ENCODE data around the gene TCAIM. TPM values are rescaled to one million over a fixed set of nuclear protein-coding genes. Genes with fewer than 3 reads are reported as not detected.

TCAIM gene
- polyA plus RNA-seq, 1 donor from 2014 or later = 38.1 TPM

GRCh38 chr3:44455318-44455717 is 116.8 kb downstream of the TCAIM start:
- Histone ChIP-seq H3K27ac (ENCODE audit: low read length) (no peak overlapping the region), H3F3A (ENCODE audit: insufficient read depth, low read length, poor library complexity, severe bottlenecking) (no peaks in the 10 kb centered on the region), H3K36me3 (ENCODE audit: insufficient read depth, low read length) (peaks cover 14% of the 10 kb centered on the region), H3K9me3 (ENCODE audit: low read length) (no peaks in the 10 kb centered on the region), H3K9me2 (ENCODE audit: insufficient read depth, low read length) (no peaks in the 10 kb centered on the region), H2AFZ (ENCODE audit: low read depth, low read length) (no peak overlapping the region), H3K79me2 (replicated peaks; ENCODE audit: insufficient read depth, low read length) (peaks cover 11% of the 10 kb centered on the region), H3K9ac (ENCODE audit: low read length) (no peak overlapping the region), H3K27me3 (ENCODE audit: insufficient read depth, low read depth, low read length) (no peaks in the 10 kb centered on the region), H3K4me2 (ENCODE audit: low read length) (no peak overlapping the region), H3K4me3 (ENCODE audit: low read length) (no peak overlapping the region), H4K20me1 (ENCODE audit: insufficient read depth) (no peaks in the 10 kb centered on the region)
- TF ChIP-seq CTCF (IDR thresholded peaks at IDR 0.05; ENCODE audit: poor library complexity, severe bottlenecking) = no peak
- no peak for TF ChIP-seq EZH2 (IDR thresholded peaks at IDR 0.05; ENCODE audit: borderline replicate concordance, insufficient read depth, low read length, poor library complexity, severe bottlenecking)
- TF ChIP-seq SMC3 (conservative IDR thresholded peaks at IDR 0.05; ENCODE audit: poor library complexity) = no peak
- no peak for TF ChIP-seq MXI1 (conservative IDR thresholded peaks at IDR 0.05; ENCODE audit: poor library complexity, severe bottlenecking)
- TF ChIP-seq POLR2AphosphoS5 (IDR thresholded peaks at IDR 0.05) = no peak
- TF ChIP-seq TAF1 (IDR thresholded peaks at IDR 0.05; ENCODE audit: low read depth) = no peak
- TF ChIP-seq RAD21 (conservative IDR thresholded peaks at IDR 0.05) = no peak
- no peak for TF ChIP-seq REST (IDR thresholded peaks at IDR 0.05; ENCODE audit: borderline replicate concordance)
- TF ChIP-seq EP300 (conservative IDR thresholded peaks at IDR 0.05; ENCODE audit: poor library complexity, severe bottlenecking) = no peak

Other genes with a start within 250 kb of the TCAIM start
- gene TOPAZ1, start 96.9 kb upstream of the TCAIM start, polyA plus RNA-seq = not detected in 2 replicates
- gene ZNF445, start 138.9 kb downstream of the TCAIM start, polyA plus RNA-seq = 15.8 and 19.0 TPM in 2 replicates
- gene ZKSCAN7, start 216.4 kb downstream of the TCAIM start, polyA plus RNA-seq = 23.9 and 25.9 TPM in 2 replicates
- gene ZNF660, start 246.2 kb downstream of the TCAIM start, polyA plus RNA-seq = 8.1 and 9.4 TPM in 2 replicates

Measured in neural cell (in vitro differentiated cells).